Astrocyte of the spinal cord (primary cell): Measurements from ENCODE around the gene UBL7.
A peak's percentile ranks its signal among the peaks of the same experiment; 100 is the strongest.

Experiments used
- DNase-seq: peaks from one replicate; pipeline ENCODE4 v3.0.0; 2011; ENCODE audit warnings: low read depth, low spot score
- H3K4me3 ChIP-seq: 2 replicates; pipeline ENCODE4 v1.5.1; 2011; ENCODE audit warnings: low read depth, mild to moderate bottlenecking, low read length, moderate library complexity
- CTCF ChIP-seq: IDR thresholded peaks from 2 replicates; pipeline ENCODE4 v1.5.1; 2012; ENCODE audit warnings: low read depth, mild to moderate bottlenecking, low read length, inconsistent platforms
- in situ Hi-C: cut with HindIII; loops from 2 replicates; pipeline ENCODE4 v1.10.0; 2017; ENCODE audit warnings: low sequenced_read_pairs

Gene UBL7

GRCh38 chr15:74454764-74455500 lies 6.0 kb downstream of the UBL7 start:
- H3K4me3 ChIP-seq: no peak overlapping the region
- in situ Hi-C loops: no loop called here
- no peak for DNase-seq
- no peak for TF ChIP-seq CTCF

GRCh38 chr15:74453925-74454763 lies 6.8 kb downstream of the UBL7 start:
- in situ Hi-C loops: no loop called here
- no peak for TF ChIP-seq CTCF
- peak; percentile 22 for DNase-seq
- no peak overlapping the region for H3K4me3 ChIP-seq

GRCh38 chr15:74451861-74452835 lies 8.8 kb downstream of the UBL7 start:
- in situ Hi-C loops: no loop called here
- DNase-seq: no peak
- H3K4me3 ChIP-seq: no peak overlapping the region
- TF ChIP-seq CTCF: no peak

GRCh38 chr15:74451322-74451721 lies 9.6 kb downstream of the UBL7 start:
- no peak for DNase-seq
- TF ChIP-seq CTCF: no peak
- in situ Hi-C loops: no loop called here

GRCh38 chr15:74449643-74450205 lies 11.2 kb downstream of the UBL7 start:
- no peak for TF ChIP-seq CTCF
- in situ Hi-C loops: no loop called here
- no peak overlapping the region for H3K4me3 ChIP-seq
- DNase-seq: no peak

More at GRCh38 chr15:74451322-74451721, 9.6 kb downstream of the UBL7 start:
- H3K4me3 ChIP-seq: no peak overlapping the region

GRCh38 chr15:74449095-74449494 lies 11.9 kb downstream of the UBL7 start:
- DNase-seq: no peak
- TF ChIP-seq CTCF: no peak
- in situ Hi-C loops: no loop called here
- H3K4me3 ChIP-seq: no peak overlapping the region
